NT2/D1 (cell line): Measurements from ENCODE around the gene DIS3L2.

Experiments
- DNase-seq: peaks from one replicate; pipeline ENCODE4 v3.0.0-alpha.2; 2011; ENCODE audit warnings: low read depth, low spot score
- H3K27me3 ChIP-seq: 2 replicates; pipeline ENCODE4 v1.6.0; 2011; ENCODE audit warnings: mild to moderate bottlenecking; ENCODE audit not compliant: insufficient read length, insufficient read depth
- H3K36me3 ChIP-seq: 2 replicates; pipeline ENCODE4 v1.6.1; 2011; ENCODE audit warnings: mild to moderate bottlenecking, low read length, mixed read lengths; ENCODE audit not compliant: insufficient read depth, insufficient read length
- H3K4me1 ChIP-seq: 2 replicates; pipeline ENCODE4 v1.5.1; 2011; ENCODE audit not compliant: insufficient read depth, insufficient read length
- H3K4me3 ChIP-seq: 2 replicates; pipeline ENCODE4 v1.5.1; 2011; ENCODE audit warnings: low read depth; ENCODE audit not compliant: insufficient read length
- H3K9ac ChIP-seq: 2 replicates; pipeline ENCODE4 v1.6.0; 2011; ENCODE audit warnings: low read depth; ENCODE audit not compliant: insufficient read length
- H3K9me3 ChIP-seq: 2 replicates; pipeline ENCODE4 v1.5.1; 2011; ENCODE audit warnings: mild to moderate bottlenecking, low read length; ENCODE audit not compliant: insufficient read depth
- SUZ12 ChIP-seq: IDR thresholded peaks from 2 replicates; pipeline ENCODE4 v1.6.1; 2011; ENCODE audit not compliant: insufficient read length, insufficient read depth; ENCODE audit errors: extremely low read depth
- YY1 ChIP-seq: IDR thresholded peaks from 2 replicates; pipeline ENCODE4 v1.6.1; 2011; ENCODE audit not compliant: insufficient read length, insufficient read depth
- ZNF274 ChIP-seq: IDR thresholded peaks from 2 replicates; pipeline ENCODE4 v1.6.1; 2011; ENCODE audit warnings: mild to moderate bottlenecking, low read depth, low read length

DIS3L2 gene

GRCh38 chr2:232318169-232318855 lies 356.8 kb downstream of the DIS3L2 start:
- Histone ChIP-seq H3K27me3 (no peaks in the 10 kb centered on the region), H3K9me3 (peaks cover 9% of the 10 kb centered on the region; the same call in 1 of the 2 replicates), H3K4me1 (peaks cover 4% of the 10 kb centered on the region), H3K36me3 (no peaks in the 10 kb centered on the region), H3K4me3 (no peak overlapping the region), H3K9ac (no peak overlapping the region)
- no peak for DNase-seq
- TF ChIP-seq SUZ12 (no peak), YY1 (no peak), ZNF274 (no peak)

GRCh38 chr2:232319067-232319802 lies 357.7 kb downstream of the DIS3L2 start:
- DNase-seq: no peak
- Histone ChIP-seq H3K4me1 (peaks cover 4% of the 10 kb centered on the region), H3K4me3 (no peak overlapping the region), H3K9ac (no peak overlapping the region), H3K27me3 (no peaks in the 10 kb centered on the region), H3K9me3 (0 out of 2 replicates have a peak, but pooled peaks cover under 1% of the 10 kb centered on the region), H3K36me3 (no peaks in the 10 kb centered on the region)
- no peak for TF ChIP-seq ZNF274
- TF ChIP-seq YY1: no peak
- no peak for TF ChIP-seq SUZ12

- no peaks in the 10 kb centered on the region for H3K9me3 ChIP-seq
- H3K4me1 ChIP-seq: peaks cover 4% of the 10 kb centered on the region
- no peaks in the 10 kb centered on the region for H3K27me3 ChIP-seq
- DNase-seq: no peak
- no peak overlapping the region for H3K4me3 ChIP-seq
- no peaks in the 10 kb centered on the region for H3K36me3 ChIP-seq
- no peak overlapping the region for H3K9ac ChIP-seq
- TF ChIP-seq SUZ12 (no peak), YY1 (no peak), ZNF274 (no peak)
These were observed 358.4 kb downstream of the DIS3L2 start for GRCh38 chr2:232319803-232320442.

GRCh38 chr2:232320443-232320803 lies 358.9 kb downstream of the DIS3L2 start:
- Histone ChIP-seq H3K9me3 (no peaks in the 10 kb centered on the region), H3K36me3 (no peaks in the 10 kb centered on the region), H3K27me3 (no peaks in the 10 kb centered on the region), H3K4me1 (peaks cover 4% of the 10 kb centered on the region), H3K9ac (no peak overlapping the region), H3K4me3 (no peak overlapping the region)
- no peak for DNase-seq
- no peak for TF ChIP-seq YY1
- no peak for TF ChIP-seq ZNF274
- no peak for TF ChIP-seq SUZ12

GRCh38 chr2:232321156-232321816 lies 359.8 kb downstream of the DIS3L2 start:
- Histone ChIP-seq H3K9me3 (no peaks in the 10 kb centered on the region), H3K4me3 (no peak overlapping the region), H3K9ac (no peak overlapping the region), H3K27me3 (no peaks in the 10 kb centered on the region), H3K36me3 (no peaks in the 10 kb centered on the region), H3K4me1 (peaks cover 9% of the 10 kb centered on the region)
- no peak for DNase-seq
- no peak for TF ChIP-seq SUZ12
- TF ChIP-seq ZNF274: no peak
- TF ChIP-seq YY1: no peak

GRCh38 chr2:232321817-232322559 lies 360.5 kb downstream of the DIS3L2 start:
- Histone ChIP-seq H3K9ac (no peak overlapping the region), H3K36me3 (no peaks in the 10 kb centered on the region), H3K9me3 (no peaks in the 10 kb centered on the region), H3K4me1 (peaks cover 14% of the 10 kb centered on the region), H3K4me3 (no peak overlapping the region), H3K27me3 (no peaks in the 10 kb centered on the region)
- DNase-seq: no peak
- no peak for TF ChIP-seq YY1
- no peak for TF ChIP-seq SUZ12
- TF ChIP-seq ZNF274: no peak
